ENCODE data around the gene ERN1.
"Not testable (repeated sequence)": the region's sequence is repeated elsewhere in the genome, so short reads cannot be mapped to it uniquely, and the experiment has no call there.

- TF ChIP-seq CTCF, POLR2A (IDR thresholded peaks at IDR 0.05): not testable (repeated sequence)
Observed at GRCh38 chr17:64007089-64007837, 122.7 kb downstream of the ERN1 start.
